Muscle layer of duodenum (tissue), 2 donors: Measurements from ENCODE around the gene SPNS2.
A peak's percentile ranks its signal among the peaks of the same experiment; 100 is the strongest.
"Not testable (repeated sequence)": the region's sequence is repeated elsewhere in the genome, so short reads cannot be mapped to it uniquely, and the experiment has no call there.

Experiments used
- H3K27ac ChIP-seq: one replicate; pipeline ENCODE4 v1.7.0; 2013; ENCODE audit warnings: mild to moderate bottlenecking, low read length
- H3K27me3 ChIP-seq: one replicate; pipeline ENCODE4 v1.7.0; 2013; ENCODE audit warnings: low read depth, mild to moderate bottlenecking, control low read depth, low read length
- H3K36me3 ChIP-seq, 2 donors: one replicate each; pipeline ENCODE4 v1.7.0; 2013; ENCODE audit warnings: low read length in 2 of 2, control low read depth in 1 of 2, mild to moderate bottlenecking in 1 of 2; ENCODE audit not compliant: insufficient read depth in 2 of 2, control insufficient read depth in 1 of 2
- H3K4me1 ChIP-seq, 2 donors: one replicate each; pipeline ENCODE4 v1.7.0; 2013; ENCODE audit warnings: low read length in 2 of 2, mild to moderate bottlenecking in 2 of 2, control low read depth in 1 of 2, moderate library complexity in 1 of 2; ENCODE audit not compliant: insufficient read depth in 2 of 2, control insufficient read depth in 1 of 2
- H3K4me3 ChIP-seq, 2 donors: one replicate each; pipeline ENCODE4 v1.7.0; 2013; ENCODE audit warnings: low read length in 2 of 2, low read depth in 1 of 2, mild to moderate bottlenecking in 1 of 2
- H3K9me3 ChIP-seq, 2 donors: one replicate each; pipeline ENCODE4 v1.7.0; 2013; ENCODE audit warnings: low read length in 2 of 2, control low read depth in 1 of 2, mild to moderate bottlenecking in 1 of 2; ENCODE audit not compliant: control insufficient read depth in 1 of 2
- donor health status: healthy.

Gene SPNS2

GRCh38 chr17:4574448-4575045, 75.9 kb downstream of the SPNS2 start:
- Histone ChIP-seq H3K27ac (no peak overlapping the region), H3K4me3 (no peak overlapping the region), H3K27me3 (no peaks in the 10 kb centered on the region), H3K4me1 (no peaks in the 10 kb centered on the region), H3K36me3 (no peaks in the 10 kb centered on the region), H3K9me3 (no peaks in the 10 kb centered on the region)

DNA sequence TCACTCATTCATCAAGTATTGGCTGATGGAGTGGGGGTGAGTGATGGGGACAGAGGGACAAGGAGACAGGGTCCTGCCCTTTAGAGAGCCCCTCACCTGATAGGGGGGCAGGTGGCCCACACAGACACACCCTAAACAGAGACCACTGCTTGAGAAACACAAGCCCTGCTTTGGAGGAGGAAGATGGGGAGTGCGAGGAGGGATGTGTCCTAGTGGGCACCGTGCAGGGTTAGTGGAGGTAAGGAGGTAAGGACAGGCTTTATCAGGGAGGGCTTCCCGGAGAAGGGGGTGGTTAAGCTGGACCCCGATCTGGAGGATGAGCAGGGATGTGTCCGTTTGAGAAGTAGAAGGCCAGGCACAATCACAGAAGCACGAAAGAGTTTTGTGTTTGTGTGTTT, 77.5 kb downstream of the SPNS2 start:
- no peaks in the 10 kb centered on the region for H3K27me3 ChIP-seq
- H3K4me1 ChIP-seq, result no peaks in the 10 kb centered on the region
- H3K9me3 ChIP-seq, result no peaks in the 10 kb centered on the region
- H3K27ac ChIP-seq, result no peak overlapping the region
- H3K4me3 ChIP-seq, result no peak overlapping the region
- H3K36me3 ChIP-seq, result no peaks in the 10 kb centered on the region

- H3K27me3 ChIP-seq, result peaks cover under 1% of the 10 kb centered on the region
- H3K36me3 ChIP-seq, result no peaks in the 10 kb centered on the region
- H3K4me1 ChIP-seq, result no peaks in the 10 kb centered on the region
- no peak overlapping the region for H3K4me3 ChIP-seq
- H3K27ac ChIP-seq, result no peak overlapping the region
- no peaks in the 10 kb centered on the region for H3K9me3 ChIP-seq
These were observed 78.1 kb downstream of the SPNS2 start for GRCh38 chr17:4576729-4577322.

DNA sequence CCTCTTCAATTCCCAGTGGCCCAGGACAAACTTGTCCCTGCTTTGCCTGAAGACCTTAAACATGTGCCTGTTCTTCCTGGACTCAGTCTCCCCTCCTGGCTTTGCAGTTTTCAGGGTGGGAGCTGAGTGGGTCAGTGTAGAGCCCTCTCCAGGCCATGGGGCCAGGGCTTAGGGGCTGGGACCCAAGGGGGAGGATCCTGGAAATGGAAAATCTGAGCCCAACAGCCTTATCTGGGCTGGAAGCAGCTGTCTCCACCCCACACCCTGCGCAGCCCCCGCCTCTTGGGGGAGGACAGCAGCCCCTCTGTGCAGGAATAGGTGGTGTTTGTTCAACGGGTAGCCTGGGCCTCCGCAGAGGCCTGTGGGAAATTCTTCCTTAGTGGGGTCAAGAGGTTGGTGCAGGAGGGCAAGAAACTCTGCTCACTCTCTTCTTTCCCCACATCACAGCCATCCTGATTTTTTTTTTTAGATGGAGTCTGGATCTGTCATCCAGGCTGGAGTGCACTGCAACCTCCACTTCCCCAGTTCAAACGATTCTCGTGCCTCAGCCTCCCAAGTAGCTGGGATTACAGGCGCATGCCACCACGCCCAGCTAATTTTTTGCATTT, 78.8 kb downstream of the SPNS2 start:
- no peaks in the 10 kb centered on the region for H3K36me3 ChIP-seq
- peaks cover 7% of the 10 kb centered on the region for H3K27me3 ChIP-seq
- no peaks in the 10 kb centered on the region for H3K4me1 ChIP-seq
- no peak overlapping the region for H3K4me3 ChIP-seq
- H3K9me3 ChIP-seq, result no peaks in the 10 kb centered on the region
- H3K27ac ChIP-seq, result no peak overlapping the region

DNA sequence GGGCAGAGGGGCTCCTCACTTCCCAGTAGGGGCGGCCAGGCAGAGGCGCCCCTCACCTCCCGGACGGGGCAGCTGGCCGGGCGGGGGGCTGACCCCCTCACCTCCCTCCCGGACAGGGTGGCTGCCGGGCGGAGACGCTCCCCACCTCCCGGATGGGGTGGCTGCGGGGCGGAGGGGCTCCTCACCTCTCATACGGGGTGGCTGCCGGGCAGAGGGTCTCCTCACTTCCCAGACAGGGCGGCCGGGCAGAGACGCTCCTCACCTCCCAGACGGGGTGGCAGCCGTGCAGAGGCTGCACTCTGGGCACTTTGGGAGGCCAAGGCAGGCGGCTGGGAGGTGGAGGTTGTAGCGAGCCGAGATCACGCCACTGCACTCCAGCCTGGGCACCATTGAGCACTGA, 79.7 kb downstream of the SPNS2 start:
- H3K4me3 ChIP-seq, H3K9me3 ChIP-seq, H3K27ac ChIP-seq, H3K4me1 ChIP-seq, H3K36me3 ChIP-seq: not testable (repeated sequence)
- peaks cover 14% of the 10 kb centered on the region for H3K27me3 ChIP-seq

- no peaks in the 10 kb centered on the region for H3K36me3 ChIP-seq
- no peak overlapping the region for H3K4me3 ChIP-seq
- H3K4me1 ChIP-seq, result peaks cover 0 to 14% of the 10 kb centered on the region in 2 donors
- H3K27ac ChIP-seq, result no peak overlapping the region
- H3K9me3 ChIP-seq, result no peaks in the 10 kb centered on the region
- peaks cover 22% of the 10 kb centered on the region for H3K27me3 ChIP-seq
These were observed 81.0 kb downstream of the SPNS2 start for GRCh38 chr17:4579678-4580077.

GRCh38 chr17:4580291-4580690, 81.6 kb downstream of the SPNS2 start:
- no peaks in the 10 kb centered on the region for H3K36me3 ChIP-seq
- H3K27me3 ChIP-seq, result peaks cover 23% of the 10 kb centered on the region
- H3K4me3 ChIP-seq, result no peak overlapping the region
- no peak overlapping the region for H3K27ac ChIP-seq
- no peaks in the 10 kb centered on the region for H3K9me3 ChIP-seq
- peaks cover 0 to 19% of the 10 kb centered on the region in 2 donors for H3K4me1 ChIP-seq

GRCh38 chr17:4582101-4582501, 83.4 kb downstream of the SPNS2 start:
- Histone ChIP-seq H3K4me1 (peaks cover 0 to 19% of the 10 kb centered on the region in 2 donors), H3K36me3 (no peaks in the 10 kb centered on the region), H3K27ac (no peak overlapping the region), H3K9me3 (no peaks in the 10 kb centered on the region), H3K27me3 (peaks cover 29% of the 10 kb centered on the region), H3K4me3 (no peak overlapping the region)

- Histone ChIP-seq H3K9me3 (no peaks in the 10 kb centered on the region), H3K27me3 (peaks cover 29% of the 10 kb centered on the region)
These were observed 84.0 kb downstream of the SPNS2 start for GRCh38 chr17:4582691-4583090.

DNA sequence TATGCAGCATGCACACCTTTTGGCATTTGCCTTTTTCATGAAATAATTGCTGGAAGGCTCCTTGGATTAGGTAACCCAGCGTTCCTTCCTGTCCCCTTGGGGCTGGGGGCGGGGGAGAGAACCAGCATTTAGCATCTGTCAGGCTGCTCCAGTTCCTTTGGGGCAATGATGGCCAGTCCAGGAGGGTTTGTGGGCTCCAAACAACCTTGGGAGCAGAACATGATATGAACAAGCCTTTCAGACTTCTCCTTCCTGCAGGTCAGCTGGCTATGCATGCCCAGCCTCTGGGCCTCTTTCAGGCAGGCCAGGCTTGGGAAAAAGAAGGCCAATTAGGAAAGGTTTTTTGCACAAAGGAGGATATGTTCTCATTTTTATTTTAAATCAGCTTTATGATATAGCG, 84.5 kb downstream of the SPNS2 start:
- H3K4me3 ChIP-seq, result no peak overlapping the region
- H3K4me1 ChIP-seq, result peaks cover 0 to 19% of the 10 kb centered on the region in 2 donors

More at GRCh38 chr17:4582691-4583090, 84.0 kb downstream of the SPNS2 start:
- H3K4me3 ChIP-seq, result no peak overlapping the region
- no peak overlapping the region for H3K27ac ChIP-seq
- peaks cover 0 to 19% of the 10 kb centered on the region in 2 donors for H3K4me1 ChIP-seq
- no peaks in the 10 kb centered on the region for H3K36me3 ChIP-seq

GRCh38 chr17:4583782-4584100, 85.1 kb downstream of the SPNS2 start:
- Histone ChIP-seq H3K36me3 (no peaks in the 10 kb centered on the region), H3K27ac (no peak overlapping the region), H3K9me3 (no peaks in the 10 kb centered on the region), H3K4me1 (peaks cover 0 to 19% of the 10 kb centered on the region in 2 donors), H3K27me3 (peaks cover 29% of the 10 kb centered on the region), H3K4me3 (peak overlapping the region; percentile 18 to 62)

More for the DNA sequence above, 84.5 kb downstream of the SPNS2 start:
- Histone ChIP-seq H3K27ac (no peak overlapping the region), H3K9me3 (no peaks in the 10 kb centered on the region), H3K36me3 (no peaks in the 10 kb centered on the region), H3K27me3 (peaks cover 29% of the 10 kb centered on the region)
